CD4-positive, alpha-beta T cell treated with Interleukin-6 for 4 hours (primary cell): ENCODE data around the gene L2HGDH.
"Not testable (repeated sequence)": the region's sequence is repeated elsewhere in the genome, so short reads cannot be mapped to it uniquely, and the experiment has no call there.

Experiments used
- DNase-seq: peaks from one replicate; pipeline ENCODE4 v3.0.0-alpha.2; 2020; ENCODE audit warnings: mixed read lengths

Gene L2HGDH

DNA sequence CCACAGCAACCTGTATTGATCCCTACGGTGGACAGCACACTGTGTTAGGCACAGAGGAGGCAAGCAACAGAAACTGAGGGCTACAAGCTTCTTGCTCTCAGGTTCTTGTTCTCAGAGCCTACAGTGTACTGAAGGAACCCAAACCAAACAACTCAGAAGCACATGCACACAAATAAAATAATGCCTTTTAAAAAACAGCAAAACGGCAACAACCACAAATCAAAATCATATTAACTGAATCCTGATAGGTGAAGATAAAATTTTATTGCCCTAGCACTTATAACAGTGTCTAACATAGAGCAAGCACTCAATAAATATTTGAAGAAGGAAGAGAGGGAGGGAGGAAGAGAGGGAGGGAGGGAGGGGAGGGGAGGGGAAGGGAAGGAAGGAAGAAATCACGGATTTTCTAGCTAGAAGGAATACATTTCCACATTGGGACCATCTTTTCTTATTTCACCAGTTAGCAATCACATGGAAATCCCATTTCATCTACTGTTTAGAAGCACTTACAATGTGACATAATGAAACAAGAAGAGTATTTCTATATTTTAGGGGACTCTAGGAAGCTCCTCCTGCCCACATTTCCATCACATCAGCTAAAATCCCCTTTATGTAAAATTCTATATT, 27.3 kb upstream of the L2HGDH start:
- DNase-seq = no peak

DNA sequence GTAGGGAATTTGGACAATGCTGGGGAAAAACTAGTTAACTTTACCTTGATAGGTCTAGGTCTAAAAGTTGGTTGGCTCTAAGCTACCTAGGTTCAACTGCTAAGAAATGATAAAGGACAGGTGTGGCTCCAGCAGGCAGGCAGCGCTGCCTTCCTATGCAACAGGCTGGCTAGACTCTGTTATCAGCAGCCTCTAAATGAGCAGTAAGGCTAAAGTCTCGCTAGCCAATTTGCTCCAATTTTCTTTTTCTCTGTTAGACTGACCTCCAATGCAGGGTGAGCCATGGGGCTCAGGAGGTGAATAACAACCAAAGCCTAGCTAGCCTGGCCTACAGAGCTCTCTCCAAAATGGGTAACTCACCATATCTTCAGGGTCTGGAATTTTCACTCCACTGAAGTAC, 26.6 kb upstream of the L2HGDH start:
- DNase-seq = no peak

DNA sequence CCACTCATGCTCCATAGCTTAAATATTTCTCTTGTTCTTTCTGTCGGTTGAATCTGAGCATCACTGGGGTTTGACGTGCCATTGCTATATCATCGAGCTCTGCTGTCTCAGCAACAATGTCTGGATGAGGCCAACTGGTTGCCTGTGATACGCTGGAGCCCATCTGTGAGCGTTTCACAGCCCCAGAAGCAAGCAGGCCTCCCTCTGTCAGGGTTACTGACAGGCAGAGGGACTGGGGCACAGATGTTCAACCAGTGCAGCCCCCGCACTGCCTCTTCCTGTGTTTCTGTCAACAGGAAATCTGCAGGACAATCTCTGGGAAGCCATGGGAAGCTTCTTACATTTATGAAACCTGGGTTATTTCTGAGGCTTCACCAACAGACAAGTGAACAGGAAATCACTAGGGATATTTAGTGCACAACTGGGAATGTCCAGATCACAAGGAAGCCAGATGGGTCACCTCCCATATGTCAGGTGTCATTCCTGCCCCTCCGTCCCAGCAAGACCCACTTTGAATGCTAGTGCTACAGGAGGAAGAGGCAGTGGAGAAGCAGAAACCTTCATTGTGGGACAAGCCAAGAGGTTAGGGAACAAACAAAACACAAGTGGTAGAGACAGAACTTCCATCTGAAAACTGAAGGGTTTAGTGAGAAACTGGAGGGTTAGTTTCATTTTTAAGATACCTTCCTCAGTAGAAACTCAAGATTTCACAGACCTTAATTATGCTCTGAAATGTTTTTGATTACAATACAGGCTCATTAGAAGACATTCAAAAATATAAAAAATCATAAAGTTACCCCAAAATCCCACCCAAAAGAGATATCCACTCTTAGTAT, 24.2 kb upstream of the L2HGDH start:
- DNase-seq = no peak

DNA sequence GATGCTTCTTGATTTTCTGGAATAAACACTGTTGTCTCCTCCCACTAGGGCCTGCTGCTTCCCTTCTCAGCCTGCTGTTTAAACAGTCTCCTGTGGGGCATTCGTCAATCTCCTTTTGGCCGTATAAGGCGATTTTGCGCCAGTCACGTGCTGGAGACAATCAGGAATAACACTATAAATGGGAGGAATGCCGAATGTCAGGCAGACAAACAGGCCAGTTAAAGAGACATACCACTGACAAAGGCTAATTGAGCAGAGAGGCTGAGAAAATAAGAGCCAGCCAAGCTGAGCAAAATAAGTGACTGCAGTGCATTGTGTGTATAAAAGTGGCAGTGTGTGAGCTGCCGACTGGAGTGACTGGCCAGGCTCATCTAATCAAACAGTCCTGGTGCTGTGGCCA, 23.4 kb upstream of the L2HGDH start:
- DNase-seq = no peak

DNA sequence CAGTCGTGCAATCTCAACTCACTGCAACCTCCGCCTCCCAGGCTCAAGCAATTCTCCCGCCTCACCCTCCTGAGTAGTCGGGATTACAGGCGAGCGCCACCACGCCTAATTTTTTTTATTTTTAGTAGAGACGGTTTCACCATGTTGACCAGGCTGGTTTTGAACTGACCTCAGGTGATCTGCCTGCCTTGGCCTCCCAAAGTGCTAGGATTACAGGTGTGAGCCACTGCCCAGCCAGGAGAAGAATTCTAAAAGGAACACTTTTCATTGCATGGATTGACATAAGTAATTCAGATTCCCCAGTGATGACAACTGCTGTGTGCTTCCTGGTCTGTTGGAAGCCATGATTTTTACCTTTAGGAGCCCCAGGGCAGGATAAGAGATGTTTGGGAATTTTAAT, 22.2 kb upstream of the L2HGDH start:
- no peak for DNase-seq

DNA sequence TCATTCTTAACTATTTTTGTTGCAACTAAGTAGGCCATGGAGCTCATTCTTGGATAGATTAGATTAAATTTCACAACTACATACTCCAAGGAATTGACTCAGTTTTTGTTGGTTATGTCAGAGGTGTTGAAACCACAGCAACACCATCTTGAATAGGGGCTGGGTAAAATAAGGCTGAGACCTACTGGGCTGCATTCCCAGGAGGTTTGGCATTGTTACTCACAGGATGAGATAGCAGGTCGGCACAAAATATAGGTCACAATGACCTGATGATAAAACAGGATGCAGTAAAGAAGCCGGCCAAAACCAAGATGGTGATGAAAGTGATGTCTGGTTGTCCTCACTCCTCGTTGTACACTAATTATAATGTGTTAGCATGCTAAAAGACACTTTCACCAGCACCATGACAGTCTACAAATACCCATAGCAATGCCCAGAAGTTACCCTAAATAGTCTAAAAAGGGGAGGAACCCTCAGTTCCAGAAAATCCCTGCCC, 21.0 kb upstream of the L2HGDH start:
- no peak for DNase-seq

DNA sequence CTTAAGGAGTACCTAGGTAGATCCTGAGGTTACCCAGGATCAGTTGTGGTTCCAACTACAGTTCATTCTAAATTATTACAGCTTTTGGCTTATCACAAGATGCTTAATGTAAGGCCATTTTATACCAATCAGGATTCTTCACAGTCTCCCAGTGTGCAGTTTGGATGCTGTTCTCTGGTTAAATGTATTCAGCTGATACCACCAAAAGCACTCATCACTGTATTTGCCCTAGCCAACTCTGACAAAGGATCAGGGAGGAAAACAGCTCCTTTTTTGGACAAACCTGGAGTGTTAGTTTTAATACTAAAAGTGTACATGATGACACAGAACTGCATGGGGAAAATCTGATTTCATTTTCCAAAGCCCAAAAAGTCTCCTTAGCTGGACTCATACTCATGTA, 19.6 kb upstream of the L2HGDH start:
- DNase-seq = no peak

DNA sequence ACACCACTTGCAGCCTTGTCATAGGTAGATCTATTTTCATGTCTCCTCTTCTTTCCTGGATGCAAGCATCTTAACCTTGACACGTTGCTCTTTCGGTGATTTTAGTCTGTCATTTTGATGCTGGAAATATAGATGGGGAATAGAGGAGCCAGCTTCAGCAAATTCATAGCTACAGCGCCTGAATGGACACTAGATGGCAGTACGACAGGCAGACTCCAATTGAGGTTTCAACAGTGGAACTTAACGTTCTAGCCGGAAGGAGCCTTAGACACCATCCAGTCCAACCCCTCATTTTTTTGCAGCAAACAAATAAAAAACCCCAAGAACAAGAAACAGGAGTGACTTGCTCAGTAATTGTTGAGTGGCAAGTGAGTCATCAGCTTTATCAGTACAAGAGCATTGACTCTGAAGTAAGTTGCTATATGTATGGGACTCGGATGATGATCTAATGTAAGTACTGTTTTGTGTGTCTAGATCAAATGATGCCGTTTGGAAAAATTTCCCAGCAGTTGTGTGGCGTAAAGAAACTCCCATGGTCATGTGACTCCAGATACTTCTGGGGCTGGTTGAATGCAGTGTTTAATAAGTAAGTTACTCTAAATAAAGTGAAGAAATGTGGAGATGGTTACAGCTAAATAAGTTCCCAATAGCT, 9.1 kb upstream of the L2HGDH start:
- DNase-seq = peak; percentile 75

DNA sequence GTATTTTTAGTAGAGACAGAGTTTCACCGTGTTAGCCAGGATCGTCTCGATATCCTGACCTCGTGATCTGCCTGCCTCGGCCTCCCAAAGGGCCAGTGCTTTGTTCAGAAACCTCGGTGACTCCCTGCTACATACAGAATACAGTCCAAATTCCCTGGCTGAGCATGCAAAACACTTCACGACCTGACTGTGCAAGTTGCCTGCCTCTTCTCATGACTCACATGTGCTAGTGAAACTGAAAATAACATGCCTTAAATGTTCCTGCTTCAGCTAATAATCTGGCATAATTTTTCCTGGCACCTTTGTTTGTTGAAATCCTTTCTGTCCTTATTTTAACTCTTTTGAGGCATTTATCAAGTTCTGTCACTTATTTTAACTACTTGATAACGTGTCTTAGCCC, 8.3 kb upstream of the L2HGDH start:
- no peak for DNase-seq

DNA sequence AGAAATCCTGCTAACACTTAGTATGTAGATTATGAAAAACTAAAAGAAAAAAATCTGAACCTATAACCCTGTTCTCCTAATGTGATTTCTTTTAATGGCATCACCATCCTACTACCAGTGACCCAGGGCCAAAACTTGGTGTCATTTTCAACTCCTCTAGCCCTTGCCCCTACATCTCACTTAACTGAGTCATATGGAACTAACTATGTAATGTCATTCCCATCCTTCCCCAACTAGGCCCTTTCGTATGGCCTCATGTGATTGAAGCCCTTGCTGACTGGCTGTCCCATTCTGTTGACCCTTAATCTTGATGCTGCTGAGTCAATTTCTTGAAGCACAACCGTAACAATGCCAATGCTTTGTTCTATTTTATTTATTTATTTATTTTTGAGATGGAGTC, 7.7 kb upstream of the L2HGDH start:
- DNase-seq = no peak

DNA sequence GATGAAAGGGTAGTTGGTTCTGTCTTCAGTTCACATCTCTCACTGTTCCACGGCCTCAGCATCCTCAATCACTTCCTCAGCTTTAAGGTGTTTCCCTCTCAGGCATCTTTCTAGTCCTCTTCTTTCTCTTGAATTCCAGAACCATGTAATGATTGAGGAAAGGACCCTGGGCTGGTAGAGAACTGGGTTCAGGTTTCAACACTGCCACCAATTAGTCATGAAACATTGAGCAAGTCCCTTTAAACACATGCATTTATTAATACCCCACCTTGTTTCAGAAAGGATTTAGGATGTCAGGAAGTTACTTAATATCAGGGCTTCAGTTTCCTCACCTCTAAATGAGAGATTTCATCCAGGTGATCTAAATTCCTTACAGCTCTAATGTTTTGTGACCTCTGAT, 7.3 kb upstream of the L2HGDH start:
- no peak for DNase-seq

DNA sequence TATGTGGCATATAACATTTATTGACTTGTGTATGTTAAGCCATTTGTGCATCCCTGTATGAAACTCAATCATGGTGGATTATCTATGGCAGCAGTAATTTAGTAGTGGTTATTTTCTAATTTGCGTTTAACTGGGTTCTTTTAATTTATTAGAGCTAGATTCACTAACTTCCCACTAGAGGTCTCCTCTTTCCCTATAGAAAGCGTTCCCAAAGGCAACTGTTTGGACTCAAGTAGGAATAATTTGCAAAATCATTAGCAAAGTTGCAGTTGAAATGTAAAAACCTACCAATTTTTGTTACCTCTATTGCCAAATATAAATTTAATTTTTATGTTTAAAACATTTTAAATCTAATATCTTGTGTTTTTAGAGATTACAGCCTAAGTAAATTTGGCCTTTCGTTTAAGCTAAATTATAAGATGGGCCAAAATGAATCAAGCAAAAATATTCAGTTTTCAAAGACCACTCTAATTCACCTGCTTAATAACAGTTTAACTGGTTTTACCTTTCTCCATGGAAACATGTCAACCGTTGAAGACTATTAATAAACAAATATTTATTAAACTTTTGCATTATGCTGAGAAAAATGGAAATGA, 6.1 kb upstream of the L2HGDH start:
- DNase-seq = no peak

DNA sequence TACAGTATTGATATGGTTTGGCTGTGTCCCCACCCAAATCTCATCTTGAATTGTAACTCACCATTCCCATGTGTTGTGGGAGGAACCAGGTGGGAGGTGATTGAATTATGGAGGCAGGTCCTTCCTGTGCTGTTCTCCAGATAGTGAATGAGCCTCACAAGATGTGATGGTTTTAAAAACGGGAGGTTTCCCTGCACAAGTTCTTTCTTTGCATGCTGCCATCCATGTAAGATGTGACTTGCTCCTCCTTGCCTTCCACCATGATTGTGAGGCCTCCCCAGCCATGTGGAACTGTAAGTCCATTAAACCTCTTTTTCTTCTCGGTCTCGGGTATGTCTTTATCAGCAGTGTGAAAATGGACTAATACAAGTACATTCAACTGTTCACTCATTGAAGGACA, 2.1 kb upstream of the L2HGDH start:
- DNase-seq = not testable (repeated sequence)

DNA sequence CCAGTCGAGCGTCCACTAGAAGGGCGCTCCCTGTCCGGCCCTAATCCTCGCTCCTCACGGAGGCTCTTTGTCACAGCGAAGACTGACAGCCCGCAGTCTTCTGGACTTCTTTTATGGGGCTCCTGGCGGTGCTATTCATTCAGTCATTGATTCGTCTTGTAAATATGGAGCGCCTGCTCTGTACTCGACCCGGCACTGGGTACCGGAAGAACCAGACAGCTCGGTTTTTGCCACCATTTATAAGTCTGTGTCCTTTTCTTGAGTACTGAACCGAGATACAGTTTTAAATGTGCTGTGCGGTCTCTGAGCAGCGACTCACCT, 665 bp upstream of the L2HGDH start:
- DNase-seq = no peak

DNA sequence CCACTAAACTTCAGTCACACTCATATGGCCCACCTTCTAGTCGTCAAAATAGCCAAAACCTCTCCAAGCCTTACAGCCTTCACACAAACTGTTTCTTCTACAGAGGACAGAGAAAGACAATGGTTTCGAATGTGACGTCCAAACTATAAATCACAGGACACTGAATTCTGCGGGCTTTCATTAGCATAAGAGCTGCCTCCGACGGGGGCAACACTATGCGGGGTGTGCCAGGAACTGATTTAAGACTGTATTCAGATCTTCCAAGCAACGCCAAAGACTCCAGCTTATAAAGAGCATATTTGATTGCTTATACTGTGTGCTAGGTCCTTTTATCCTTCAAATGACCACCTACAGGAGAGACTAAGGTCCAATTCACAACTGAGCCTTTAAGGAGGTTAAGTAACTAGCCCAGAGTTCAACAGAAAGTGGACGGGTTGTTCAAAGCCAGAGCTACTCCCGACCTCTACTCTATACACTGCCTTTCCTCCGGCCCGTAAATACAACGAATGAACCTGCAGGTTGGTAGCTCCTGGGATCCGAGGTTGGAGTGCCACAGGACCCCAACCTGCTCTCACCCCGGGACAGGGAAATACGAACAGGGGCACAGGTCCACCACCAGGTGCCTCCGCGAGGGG, 575 bp downstream of the L2HGDH start:
- no peak for DNase-seq

DNA sequence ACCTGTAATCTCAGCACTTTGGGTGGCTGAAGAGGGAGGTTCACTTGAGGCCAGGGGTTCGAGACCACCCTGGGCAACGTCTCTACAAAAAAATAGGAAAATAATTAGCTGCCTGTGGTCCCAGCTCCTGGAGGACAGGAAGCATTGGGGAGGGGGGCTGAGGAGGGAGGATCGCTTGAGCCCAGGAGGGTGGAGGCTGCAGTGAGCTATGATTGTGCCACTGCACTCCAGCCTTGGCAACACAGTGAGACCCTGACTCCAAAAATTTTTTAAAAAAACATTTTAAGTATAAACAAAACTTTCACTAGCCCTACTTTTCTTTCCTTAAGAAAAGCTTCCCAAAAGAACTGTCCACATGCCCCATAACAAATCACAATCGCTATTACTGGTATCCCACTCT, 1.6 kb downstream of the L2HGDH start:
- DNase-seq = no peak

DNA sequence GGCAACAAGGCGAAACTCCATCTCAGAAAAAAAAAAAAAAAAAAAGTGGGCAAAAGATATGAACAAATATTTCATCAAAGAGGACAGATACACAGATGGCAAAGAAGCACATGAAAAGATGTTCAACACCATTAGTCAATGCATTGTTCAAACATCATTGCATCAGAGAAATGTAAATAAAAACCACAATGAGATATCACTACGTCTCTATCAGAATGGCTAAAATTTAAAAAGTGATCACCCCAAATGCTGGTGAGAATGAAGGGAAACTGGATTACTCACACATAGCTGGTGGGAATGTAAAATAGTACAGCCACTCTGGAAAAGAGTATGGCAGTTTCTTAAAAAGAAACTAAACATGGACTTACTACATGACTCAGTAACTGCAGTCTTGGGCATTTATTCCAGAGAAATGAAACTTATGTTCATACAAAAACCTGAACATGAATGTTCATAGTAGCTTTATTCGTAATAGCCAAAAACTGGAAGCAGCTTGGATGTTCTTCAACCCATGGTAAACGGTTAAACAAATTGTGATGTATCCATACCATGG, 3.6 kb downstream of the L2HGDH start:
- DNase-seq = no peak

DNA sequence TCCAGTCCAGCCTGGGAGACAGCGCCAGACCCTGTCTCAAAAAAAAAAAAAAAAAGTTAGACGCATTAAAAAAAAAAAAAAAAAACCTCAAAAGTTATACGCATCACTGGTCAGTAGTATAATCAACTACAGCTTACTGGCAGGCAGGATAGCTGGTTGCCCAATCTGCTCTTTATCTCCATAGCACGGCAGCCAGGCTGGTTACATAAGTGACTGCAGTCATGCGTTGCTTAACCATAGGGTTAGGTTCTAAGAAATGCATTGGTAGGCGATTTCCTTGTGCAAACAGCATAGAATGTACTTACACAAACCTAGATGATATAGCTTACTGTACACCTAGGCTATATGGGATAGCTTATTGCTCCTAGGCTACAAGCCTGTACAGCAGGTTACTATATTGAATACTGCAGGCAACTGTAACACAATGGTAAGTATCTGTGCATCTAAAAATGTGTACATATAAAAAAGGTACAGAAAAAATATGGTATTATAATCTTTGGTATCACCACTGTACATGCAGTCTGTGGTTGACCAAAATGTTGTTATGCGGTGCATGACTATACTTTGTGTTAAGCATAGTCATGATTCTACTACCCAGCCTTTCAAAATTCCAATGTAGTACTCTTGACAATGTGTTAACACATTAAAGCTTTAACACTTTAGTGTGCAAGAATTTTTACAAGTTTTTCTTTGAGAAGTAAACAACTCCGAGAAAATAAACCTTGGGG, 8.1 kb downstream of the L2HGDH start:
- DNase-seq = no peak

DNA sequence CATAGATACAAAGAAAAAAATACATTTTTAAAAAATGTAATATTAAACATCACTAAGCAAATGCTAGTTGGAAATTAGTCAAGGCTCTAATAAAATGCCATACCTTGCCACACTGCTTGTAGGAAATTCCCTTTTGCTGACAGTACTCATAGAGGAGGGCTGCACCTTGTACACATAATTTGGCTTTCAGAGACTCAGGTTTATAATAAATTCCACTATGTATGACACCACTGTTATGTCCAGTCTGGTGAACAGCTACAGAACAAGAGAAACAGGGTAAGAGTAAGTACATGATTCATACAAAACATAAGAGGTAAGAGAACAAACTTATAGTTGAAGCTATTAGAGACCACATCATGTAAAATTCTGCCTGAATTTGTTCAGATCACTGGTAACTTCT, 10.1 kb downstream of the L2HGDH start:
- DNase-seq = no peak

DNA sequence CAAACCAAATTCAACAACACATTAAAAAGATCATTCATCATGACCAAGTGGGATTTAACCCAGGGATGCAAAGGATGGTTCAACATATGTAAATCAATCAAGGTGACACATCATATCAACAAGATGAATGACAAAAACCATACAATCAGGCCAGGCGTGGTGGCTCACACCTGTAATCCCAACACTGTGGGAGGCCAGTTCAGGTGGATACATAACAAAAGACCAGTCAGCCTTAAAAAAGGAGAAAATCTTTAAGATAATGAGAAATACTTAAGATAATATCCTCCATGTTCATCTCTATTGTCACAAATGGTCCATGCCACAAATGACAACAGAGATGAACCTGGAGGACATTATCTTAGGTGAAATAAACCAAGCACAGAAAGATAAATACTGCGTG, 12.4 kb downstream of the L2HGDH start:
- no peak for DNase-seq

DNA sequence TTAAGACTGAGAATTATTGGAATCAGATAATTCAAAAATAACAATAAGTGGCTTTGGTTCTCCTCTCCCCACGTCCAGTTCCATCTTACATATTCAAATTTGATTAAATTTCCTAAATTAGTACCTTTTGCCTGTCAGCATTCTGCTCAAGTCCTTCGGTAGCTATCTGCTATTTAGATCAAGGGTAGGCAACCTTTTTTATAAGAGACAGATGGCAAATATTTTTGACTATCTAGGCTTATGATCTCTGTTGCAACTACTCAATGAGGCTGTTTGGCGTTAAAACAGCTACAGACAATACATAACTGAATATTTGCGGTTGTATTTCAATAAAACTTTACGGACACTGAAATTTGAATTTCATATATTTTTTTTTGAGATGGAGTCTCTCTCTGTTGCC, 21.7 kb downstream of the L2HGDH start:
- no peak for DNase-seq

DNA sequence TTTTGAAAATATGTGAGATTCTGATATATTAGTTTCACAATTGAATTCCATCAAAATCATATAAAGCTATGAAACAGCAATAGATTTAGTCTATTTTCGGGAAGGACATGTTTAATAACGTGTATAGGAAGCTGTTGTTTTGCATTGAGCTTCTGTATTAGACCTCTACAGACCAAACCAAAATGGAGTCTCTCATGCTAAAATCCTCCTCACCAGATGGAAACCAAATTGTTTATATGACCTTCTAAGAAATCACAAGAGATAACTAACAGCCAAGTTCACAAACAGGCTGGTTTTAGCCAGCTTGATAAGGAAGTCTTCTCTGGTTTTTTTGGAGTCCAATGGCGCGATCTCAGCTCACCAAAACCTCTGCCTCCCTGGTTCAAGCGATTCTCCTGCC, 23.9 kb downstream of the L2HGDH start:
- DNase-seq = no peak
